IPS-20b (cell line): ENCODE data around the gene MYO16.
A peak's percentile ranks its signal among the peaks of the same experiment; 100 is the strongest.
"Not testable (repeated sequence)": the region's sequence is repeated elsewhere in the genome, so short reads cannot be mapped to it uniquely, and the experiment has no call there.

ENCODE experiments used
- H3K27ac ChIP-seq: one replicate; pipeline ENCODE4 v1.5.1; 2013; ENCODE audit warnings: low read length
- H3K27me3 ChIP-seq: 2 replicates; pipeline ENCODE4 v1.6.1; 2013; ENCODE audit warnings: mild to moderate bottlenecking, low read length, inconsistent platforms; ENCODE audit not compliant: insufficient read depth
- H3K36me3 ChIP-seq: 2 replicates; pipeline ENCODE4 v1.6.1; 2013; ENCODE audit warnings: low read depth, mild to moderate bottlenecking, inconsistent platforms, low read length, moderate library complexity; ENCODE audit not compliant: insufficient read depth
- H3K4me1 ChIP-seq: 2 replicates; pipeline ENCODE4 v1.6.1; 2013; ENCODE audit warnings: mild to moderate bottlenecking, control low read depth, inconsistent platforms, low read length, moderate library complexity; ENCODE audit not compliant: insufficient read depth
- H3K4me3 ChIP-seq: 2 replicates; pipeline ENCODE4 v1.5.1; 2013; ENCODE audit warnings: mild to moderate bottlenecking, low read length, inconsistent platforms
- H3K9ac ChIP-seq: 2 replicates; pipeline ENCODE4 v1.6.1; 2013; ENCODE audit warnings: low read depth, mild to moderate bottlenecking, inconsistent platforms, low read length, moderate library complexity
- H3K9me3 ChIP-seq: 2 replicates; pipeline ENCODE4 v1.6.1; 2013; ENCODE audit warnings: mild to moderate bottlenecking, low read depth, low read length, inconsistent platforms; ENCODE audit not compliant: insufficient read depth

Gene MYO16

DNA sequence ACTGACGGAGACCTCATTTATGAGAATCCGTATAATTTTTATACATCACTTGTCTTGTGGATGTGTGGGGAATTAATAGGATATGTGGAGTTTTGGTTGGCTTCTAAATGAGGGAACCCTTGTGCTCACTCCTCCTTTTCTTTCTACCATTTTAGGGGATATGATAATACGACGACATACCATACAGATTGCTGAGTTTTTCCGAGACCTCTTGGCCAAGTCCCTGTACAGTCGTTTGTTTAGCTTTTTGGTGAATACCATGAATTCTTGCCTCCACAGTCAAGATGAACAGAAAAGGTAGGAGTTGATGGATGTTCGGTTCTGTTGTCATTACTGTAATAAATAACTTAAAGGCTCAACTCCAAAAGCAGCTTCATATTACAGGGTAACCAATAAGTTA, 335.2 kb downstream of the MYO16 start:
- Histone ChIP-seq H3K9me3 (no peaks in the 10 kb centered on the region), H3K27me3 (no peaks in the 10 kb centered on the region), H3K9ac (no peak overlapping the region), H3K36me3 (no peaks in the 10 kb centered on the region), H3K4me3 (no peak overlapping the region), H3K4me1 (no peaks in the 10 kb centered on the region; the same call in 1 of the 2 replicates), H3K27ac (no peak overlapping the region)

DNA sequence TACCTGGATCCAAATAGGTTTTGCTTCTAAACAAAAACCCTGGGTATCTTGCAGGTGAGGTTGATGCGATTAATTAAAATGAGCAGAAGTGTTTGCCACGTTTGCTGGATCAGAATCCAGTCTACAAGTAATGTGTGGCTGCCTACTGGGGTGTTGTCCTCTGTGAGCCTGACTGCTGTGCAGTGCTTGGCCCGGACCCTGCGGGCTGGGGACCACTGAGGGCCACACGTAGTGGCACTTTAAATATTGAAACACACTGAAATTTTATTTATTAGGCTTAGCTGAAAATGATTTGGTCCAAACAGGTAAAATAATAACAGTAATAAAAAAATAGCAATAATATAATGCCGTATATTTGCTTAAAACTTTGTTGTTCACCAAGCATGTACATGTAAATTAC, 338.0 kb downstream of the MYO16 start:
- H3K27ac ChIP-seq = no peak overlapping the region
- H3K9me3 ChIP-seq = no peaks in the 10 kb centered on the region
- no peak overlapping the region for H3K4me3 ChIP-seq
- no peaks in the 10 kb centered on the region for H3K27me3 ChIP-seq
- H3K4me1 ChIP-seq = no peaks in the 10 kb centered on the region; the same call in 1 of the 2 replicates
- no peak overlapping the region for H3K9ac ChIP-seq
- no peaks in the 10 kb centered on the region for H3K36me3 ChIP-seq

DNA sequence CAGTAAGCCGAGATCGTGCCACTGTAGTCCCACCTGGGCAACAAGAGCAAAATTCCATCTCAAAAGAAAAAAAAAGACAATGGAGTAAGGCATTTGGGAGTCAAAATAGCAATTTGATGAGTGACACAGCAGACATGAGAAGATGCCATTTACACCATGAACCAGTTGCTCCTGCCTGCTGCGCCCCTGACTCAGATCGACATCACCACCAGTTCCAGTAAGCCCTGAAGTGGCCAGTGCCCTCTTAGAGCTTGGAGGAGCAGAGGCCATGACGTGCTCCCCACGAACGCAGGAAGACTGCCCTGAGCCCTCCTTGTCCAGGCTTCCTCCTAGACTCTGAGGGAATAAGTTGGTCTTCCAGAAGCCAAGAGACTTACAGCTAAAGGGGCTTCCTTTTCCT, 339.2 kb downstream of the MYO16 start:
- no peaks in the 10 kb centered on the region for H3K9me3 ChIP-seq
- H3K9ac ChIP-seq = no peak overlapping the region
- H3K4me1 ChIP-seq = no peaks in the 10 kb centered on the region
- H3K36me3 ChIP-seq = no peaks in the 10 kb centered on the region
- no peaks in the 10 kb centered on the region for H3K27me3 ChIP-seq
- no peak overlapping the region for H3K27ac ChIP-seq
- no peak overlapping the region for H3K4me3 ChIP-seq

DNA sequence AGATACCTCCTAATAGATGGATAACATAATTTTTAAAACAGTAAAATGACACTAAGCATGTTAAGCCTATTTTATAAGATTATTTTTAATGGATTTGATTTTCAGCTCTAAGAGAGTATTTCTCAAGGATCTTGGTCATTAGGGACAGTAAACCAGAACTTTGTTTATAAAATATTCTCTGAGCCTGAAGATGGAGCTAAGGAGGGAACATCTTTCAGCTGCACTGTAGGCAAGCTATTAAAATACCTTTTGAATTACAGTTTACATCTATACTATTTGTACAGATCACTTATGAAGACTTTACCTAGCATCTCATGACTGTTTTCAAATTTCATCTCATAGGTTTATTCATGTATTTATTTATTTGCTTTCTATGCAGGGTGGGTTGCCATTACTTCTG, 345.3 kb downstream of the MYO16 start:
- no peak overlapping the region for H3K9ac ChIP-seq
- H3K27ac ChIP-seq = no peak overlapping the region
- H3K27me3 ChIP-seq = no peaks in the 10 kb centered on the region
- no peaks in the 10 kb centered on the region for H3K36me3 ChIP-seq
- no peaks in the 10 kb centered on the region for H3K4me1 ChIP-seq
- H3K4me3 ChIP-seq = no peak overlapping the region
- H3K9me3 ChIP-seq = 0 out of 2 replicates have a peak, but pooled peaks cover 3% of the 10 kb centered on the region

DNA sequence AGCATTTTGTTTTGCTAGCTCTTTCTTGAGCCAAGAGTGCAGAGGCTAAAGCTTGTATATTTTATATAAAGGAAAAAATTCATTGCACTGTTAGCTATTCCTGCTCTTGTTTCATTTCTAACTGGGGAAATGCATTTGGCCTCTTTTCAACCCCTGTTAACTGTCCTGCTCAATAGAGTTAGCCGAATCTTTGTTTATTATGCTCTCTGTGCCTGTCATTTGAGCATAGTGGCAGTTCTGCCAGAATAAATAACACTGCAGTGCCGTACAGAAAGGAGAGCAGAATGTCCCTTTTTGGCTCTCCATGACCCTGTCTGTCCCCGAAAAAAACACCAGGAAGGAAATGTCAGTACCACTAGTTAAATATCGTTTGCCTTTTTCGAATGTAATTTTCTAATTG, 350.8 kb downstream of the MYO16 start:
- no peaks in the 10 kb centered on the region for H3K27me3 ChIP-seq
- H3K36me3 ChIP-seq = no peaks in the 10 kb centered on the region
- H3K9ac ChIP-seq = no peak overlapping the region
- no peak overlapping the region for H3K27ac ChIP-seq
- no peak overlapping the region for H3K4me3 ChIP-seq
- 0 out of 2 replicates have a peak, but pooled peaks cover 3% of the 10 kb centered on the region for H3K9me3 ChIP-seq
- H3K4me1 ChIP-seq = no peaks in the 10 kb centered on the region

DNA sequence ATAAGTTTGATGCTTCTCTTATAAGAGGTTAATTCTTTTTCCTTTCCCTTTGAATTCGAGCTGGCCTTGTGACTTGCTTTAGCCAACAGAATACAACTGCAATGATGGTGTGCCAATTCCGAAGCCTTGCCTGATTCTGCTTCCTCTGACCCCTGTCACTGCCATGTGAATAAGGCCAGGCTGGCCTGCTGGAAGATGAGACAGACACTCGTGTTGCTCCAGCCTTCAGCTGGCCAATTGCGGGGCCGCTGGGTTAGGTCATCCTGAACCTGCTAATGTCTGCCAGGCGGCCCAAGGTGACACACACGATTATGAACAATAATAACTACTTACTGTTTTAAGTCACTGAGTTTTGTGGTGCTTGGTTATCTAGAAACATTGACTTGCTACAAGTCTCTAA, 352.0 kb downstream of the MYO16 start:
- no peak overlapping the region for H3K4me3 ChIP-seq
- no peak overlapping the region for H3K27ac ChIP-seq
- 0 out of 2 replicates have a peak, but pooled peaks cover 3% of the 10 kb centered on the region for H3K9me3 ChIP-seq
- H3K36me3 ChIP-seq = no peaks in the 10 kb centered on the region
- H3K9ac ChIP-seq = no peak overlapping the region
- no peaks in the 10 kb centered on the region for H3K27me3 ChIP-seq
- no peaks in the 10 kb centered on the region for H3K4me1 ChIP-seq

DNA sequence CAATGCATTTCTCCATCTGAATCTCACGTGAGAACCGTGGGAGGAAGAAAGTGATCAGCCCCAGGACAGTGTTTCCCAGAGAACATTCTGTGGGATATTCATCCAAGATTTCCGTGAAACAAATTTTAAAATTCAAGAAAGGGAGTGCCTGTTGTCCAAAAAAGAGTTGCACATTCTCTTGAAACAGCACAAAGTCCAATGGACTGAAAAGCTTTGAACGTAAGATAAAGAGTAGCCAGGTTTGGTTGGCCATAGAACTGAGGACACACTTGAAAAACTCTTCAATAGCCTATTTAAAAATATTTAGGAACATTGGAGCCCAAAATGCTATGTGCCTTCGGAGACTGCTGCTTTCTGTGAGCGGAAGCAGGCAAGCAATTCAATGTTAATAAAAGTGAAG, 353.9 kb downstream of the MYO16 start:
- H3K4me1 ChIP-seq = peaks cover 10% of the 10 kb centered on the region; the same call in 1 of the 2 replicates
- H3K36me3 ChIP-seq = no peaks in the 10 kb centered on the region
- no peak overlapping the region for H3K4me3 ChIP-seq
- 0 out of 2 replicates have a peak, but pooled peaks cover under 1% of the 10 kb centered on the region for H3K9me3 ChIP-seq
- no peaks in the 10 kb centered on the region for H3K27me3 ChIP-seq
- no peak overlapping the region for H3K9ac ChIP-seq
- H3K27ac ChIP-seq = no peak overlapping the region

DNA sequence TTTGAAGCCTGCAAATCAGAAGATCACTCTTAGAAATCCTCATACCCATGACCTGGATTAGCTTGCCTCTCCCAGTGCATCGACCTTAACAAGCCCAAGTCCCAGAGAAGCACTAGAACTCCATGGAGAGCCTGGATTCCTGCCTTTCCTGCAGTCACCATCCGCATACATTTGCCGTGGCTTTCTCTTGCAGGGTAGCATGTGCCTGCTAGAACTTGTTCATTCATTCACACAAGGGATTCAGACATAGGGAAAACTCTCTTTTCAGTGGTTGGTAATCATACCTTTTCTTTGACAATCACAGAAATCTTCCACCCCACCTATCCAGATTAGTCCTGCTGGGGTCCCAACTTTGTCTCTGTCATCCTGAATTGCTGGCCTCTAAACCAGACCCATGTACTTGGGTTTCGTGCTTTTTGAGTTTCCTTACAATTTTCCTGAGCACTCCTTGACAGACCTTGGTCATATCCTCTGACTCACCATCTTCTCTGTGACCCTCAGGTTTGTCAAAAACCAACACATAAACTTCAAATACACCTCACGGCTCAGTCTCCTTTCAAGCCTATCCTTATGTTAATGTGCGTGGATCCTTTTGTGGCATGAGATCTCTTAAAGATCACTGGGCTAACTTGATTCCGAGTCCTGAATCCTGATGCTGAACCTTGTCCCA, 355.0 kb downstream of the MYO16 start:
- no peak overlapping the region for H3K4me3 ChIP-seq
- no peak overlapping the region for H3K27ac ChIP-seq
- H3K27me3 ChIP-seq = no peaks in the 10 kb centered on the region
- H3K9me3 ChIP-seq = no peaks in the 10 kb centered on the region
- peaks cover 12% of the 10 kb centered on the region; the same call in 1 of the 2 replicates for H3K4me1 ChIP-seq
- H3K36me3 ChIP-seq = no peaks in the 10 kb centered on the region
- no peak overlapping the region for H3K9ac ChIP-seq

DNA sequence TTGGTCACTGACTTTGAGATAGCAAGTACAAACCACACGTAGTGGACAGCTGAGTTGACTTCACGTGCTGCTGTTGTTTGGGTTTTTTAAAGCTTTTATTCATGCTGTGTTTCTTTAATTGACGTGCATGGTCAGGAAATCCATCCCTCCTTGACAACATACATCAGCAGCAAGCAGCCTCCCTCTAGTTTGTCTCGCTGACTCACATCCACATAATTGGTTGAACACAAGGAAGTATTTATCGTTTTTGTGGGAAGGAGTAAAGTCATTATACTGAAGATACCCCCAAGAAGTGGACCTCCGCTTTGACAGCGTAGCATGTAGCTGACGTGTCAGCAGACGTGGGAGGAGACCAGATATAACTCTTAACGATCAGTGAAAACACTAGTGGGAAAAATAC, 355.8 kb downstream of the MYO16 start:
- Histone ChIP-seq H3K9ac (no peak overlapping the region), H3K27ac (no peak overlapping the region), H3K9me3 (no peaks in the 10 kb centered on the region), H3K4me3 (no peak overlapping the region), H3K4me1 (peaks cover 12% of the 10 kb centered on the region; the same call in 1 of the 2 replicates), H3K36me3 (no peaks in the 10 kb centered on the region), H3K27me3 (no peaks in the 10 kb centered on the region)

DNA sequence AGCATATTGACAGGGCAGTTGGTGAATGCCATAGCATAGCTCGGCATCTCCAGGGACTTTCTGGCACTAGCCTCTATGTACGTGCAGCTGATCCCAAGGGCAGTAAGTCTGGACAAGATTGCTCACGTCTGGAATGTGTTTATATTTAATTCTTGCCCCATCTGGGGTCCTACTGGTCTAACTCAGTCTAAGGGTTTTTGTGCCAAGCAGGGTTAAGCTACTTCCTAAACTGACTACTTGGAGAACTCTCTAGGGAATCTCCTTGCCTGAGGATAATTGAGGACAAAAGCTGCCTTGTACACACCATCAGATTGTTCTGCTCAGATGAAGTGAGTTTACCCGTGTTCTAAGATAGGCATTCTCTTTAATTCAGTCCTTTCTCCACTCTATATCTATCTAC, 358.1 kb downstream of the MYO16 start:
- Histone ChIP-seq H3K9me3 (no peaks in the 10 kb centered on the region), H3K27me3 (no peaks in the 10 kb centered on the region), H3K4me3 (0 out of 2 replicates have a peak overlapping the region, but pooled peaks have one; percentile 7), H3K9ac (no peak overlapping the region), H3K27ac (no peak overlapping the region), H3K4me1 (peaks cover 12% of the 10 kb centered on the region; the same call in 1 of the 2 replicates), H3K36me3 (no peaks in the 10 kb centered on the region)

DNA sequence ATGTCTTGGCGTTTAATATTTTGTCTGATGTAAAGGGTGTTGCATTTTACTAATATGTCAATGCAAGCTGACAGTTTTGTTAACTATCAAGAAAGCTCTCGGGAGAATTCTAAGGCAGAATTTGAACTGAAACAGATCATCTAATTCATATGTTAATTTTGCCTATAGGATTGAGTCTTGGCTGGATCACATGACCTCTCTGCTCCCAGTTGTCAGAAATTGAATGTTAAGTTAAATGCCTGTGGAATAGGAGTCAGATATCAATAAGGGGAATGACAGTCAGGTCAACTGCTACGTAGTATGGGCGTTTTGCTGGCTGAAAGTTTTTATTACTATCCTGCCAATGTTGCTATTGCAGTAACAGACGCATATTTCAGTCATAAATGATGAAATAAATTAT, 358.5 kb downstream of the MYO16 start:
- no peaks in the 10 kb centered on the region for H3K9me3 ChIP-seq
- no peak overlapping the region for H3K9ac ChIP-seq
- no peaks in the 10 kb centered on the region for H3K36me3 ChIP-seq
- no peak overlapping the region for H3K27ac ChIP-seq
- 0 out of 2 replicates have a peak overlapping the region, but pooled peaks have one; percentile 7 for H3K4me3 ChIP-seq
- no peaks in the 10 kb centered on the region for H3K27me3 ChIP-seq
- H3K4me1 ChIP-seq = peaks cover 16% of the 10 kb centered on the region

DNA sequence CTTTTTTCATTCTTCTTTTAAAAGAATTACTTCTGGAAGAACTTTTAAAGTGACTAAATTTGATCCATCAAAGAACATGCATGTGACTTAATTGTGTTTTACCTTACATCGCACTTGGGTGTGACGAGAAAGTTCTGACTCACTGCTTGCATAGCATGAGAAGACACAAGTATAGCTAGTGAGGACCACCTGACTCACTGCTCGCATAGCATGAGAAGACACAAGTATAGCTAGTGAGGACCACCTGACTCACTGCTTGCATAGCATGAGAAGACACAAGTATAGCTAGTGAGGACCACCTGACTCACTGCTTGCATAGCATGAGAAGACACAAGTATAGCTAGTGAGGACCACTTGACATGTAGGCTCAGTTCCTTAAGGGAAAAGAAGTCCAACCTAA, 362.0 kb downstream of the MYO16 start:
- not testable (repeated sequence) for H3K36me3 ChIP-seq, H3K27ac ChIP-seq, H3K27me3 ChIP-seq, H3K9me3 ChIP-seq, H3K4me3 ChIP-seq, H3K9ac ChIP-seq
- H3K4me1 ChIP-seq = peaks cover 22% of the 10 kb centered on the region
